SK-MEL-5 (cell line): ENCODE measurements around the gene LYZL6. TPM values are rescaled to one million over a fixed set of nuclear protein-coding genes. Genes with fewer than 3 reads are reported as not detected.
"Not testable (repeated sequence)": the region's sequence is repeated elsewhere in the genome, so short reads cannot be mapped to it uniquely, and the experiment has no call there.

Experiments
- DNase-seq: peaks from one replicate; pipeline ENCODE4 v3.0.0-alpha.2; 2016; ENCODE audit warnings: low read depth, low spot score
- in situ Hi-C: cut with HindIII; loops from 2 replicates; pipeline ENCODE4 v1.10.0; 2016; ENCODE audit warnings: low sequenced_read_pairs, high pct_unique_total_duplicates, low pct_unique_long_range_greater_than_20kb
- total RNA-seq: library from RNA; depleted of rRNA; stranded (reverse); fragments of >200 nt; shearing (Covaris generic); gene quantifications from 2 replicates; pipeline ENCODE4 v1.2.3, GENCODE V29; 2014

The LYZL6 gene
- total RNA-seq, 1 experiment from 2014 or later = not detected

- DNase-seq = no peak
- in situ Hi-C loops = no loop called here
These were observed 28.2 kb downstream of the LYZL6 start for GRCh38 chr17:35915153-35915964.

- in situ Hi-C loops = no loop called here
- no peak for DNase-seq
These were observed 29.2 kb downstream of the LYZL6 start for GRCh38 chr17:35914354-35914753.

GRCh38 chr17:35913609-35914008 is 29.9 kb downstream of the LYZL6 start:
- in situ Hi-C loops = no loop called here
- DNase-seq = no peak

GRCh38 chr17:35912942-35913341 is 30.6 kb downstream of the LYZL6 start:
- in situ Hi-C loops = no loop called here

GRCh38 chr17:35912339-35912912 is 31.1 kb downstream of the LYZL6 start:
- no peak for DNase-seq
- in situ Hi-C loops = no loop called here

More at GRCh38 chr17:35912942-35913341, 30.6 kb downstream of the LYZL6 start:
- no peak for DNase-seq

- in situ Hi-C loops = no loop called here
These were observed 34.1 kb downstream of the LYZL6 start for GRCh38 chr17:35909408-35909807.

GRCh38 chr17:35907691-35908090 is 35.8 kb downstream of the LYZL6 start:
- in situ Hi-C loops = no loop called here

More at GRCh38 chr17:35909408-35909807, 34.1 kb downstream of the LYZL6 start:
- DNase-seq = no peak

GRCh38 chr17:35906926-35907637 is 36.4 kb downstream of the LYZL6 start:
- in situ Hi-C loops = no loop called here
- no peak for DNase-seq

More at GRCh38 chr17:35907691-35908090, 35.8 kb downstream of the LYZL6 start:
- no peak for DNase-seq

- in situ Hi-C loops = no loop called here
- DNase-seq = no peak
These were observed 37.2 kb downstream of the LYZL6 start for GRCh38 chr17:35906191-35906925.

GRCh38 chr17:35903451-35903850 is 40.1 kb downstream of the LYZL6 start:
- DNase-seq = no peak
- in situ Hi-C loops = no loop called here

- no peak for DNase-seq
- in situ Hi-C loops = no loop called here
These were observed 41.8 kb downstream of the LYZL6 start for GRCh38 chr17:35901631-35902175.

- in situ Hi-C loops = no loop called here
These were observed 42.6 kb downstream of the LYZL6 start for GRCh38 chr17:35900708-35901480.

GRCh38 chr17:35900280-35900679 is 43.2 kb downstream of the LYZL6 start:
- DNase-seq = no peak
- in situ Hi-C loops = no loop called here

More at GRCh38 chr17:35900708-35901480, 42.6 kb downstream of the LYZL6 start:
- DNase-seq = no peak

- in situ Hi-C loops = no loop called here
- DNase-seq = no peak
These were observed 45.0 kb downstream of the LYZL6 start for GRCh38 chr17:35898283-35899070.

GRCh38 chr17:35897772-35898171 is 45.7 kb downstream of the LYZL6 start:
- DNase-seq, in situ Hi-C loops: not testable (repeated sequence)
